ENCODE results near the gene COX17. TPM values are rescaled to one million over a fixed set of nuclear protein-coding genes. Genes with fewer than 3 reads are reported as not detected.

The COX17 gene
- polyA plus RNA-seq, 1 donor (not counting 4 experiments of a cell fraction or from before 2014, with no cell fraction given), result 40.6 TPM

GRCh38 chr3:119652306-119653033 is 24.7 kb downstream of the COX17 start:
- Histone ChIP-seq H3K4me3 (ENCODE audit: control insufficient read depth in 2 of 3, extremely low read depth in 1 of 3, insufficient read depth in 2 of 3, low read depth in 1 of 3, low read length in 3 of 3) (no peak overlapping the region), H3K79me2 (ENCODE audit: control insufficient read depth, insufficient read depth, low read length) (no peaks in the 10 kb centered on the region), H3K36me3 (ENCODE audit: control insufficient read depth in 2 of 2, extremely low read depth in 1 of 2, insufficient read depth in 2 of 2, low read length in 2 of 2) (no peaks in the 10 kb centered on the region), H3K27ac (ENCODE audit: control insufficient read depth, insufficient read depth, low read length) (no peak overlapping the region), H3K4me2 (ENCODE audit: control insufficient read depth, extremely low read depth, insufficient read depth, low read depth, low read length) (no peak overlapping the region), H3K9ac (ENCODE audit: control insufficient read depth, extremely low read depth, insufficient read depth, low read length) (no peak overlapping the region), H3K9me3 (ENCODE audit: control insufficient read depth, low read depth, low read length) (no peaks in the 10 kb centered on the region), H2AFZ (ENCODE audit: control insufficient read depth, low read length) (no peak overlapping the region), H3K9me1 (ENCODE audit: control insufficient read depth, extremely low read depth, insufficient read depth, low read length) (no peaks in the 10 kb centered on the region), H3K4me1 (ENCODE audit: control insufficient read depth, extremely low read depth, insufficient read depth, low read length) (no peaks in the 10 kb centered on the region), H3K27me3 (ENCODE audit: control insufficient read depth, extremely low read depth, insufficient read depth, low read length) (no peaks in the 10 kb centered on the region), H4K20me1 (ENCODE audit: control insufficient read depth, extremely low read depth, insufficient read depth, low read length) (no peaks in the 10 kb centered on the region)
- DNase-seq (ENCODE audit: low read depth, low spot score) (no peak), FAIRE-seq (no peak)
- dilution Hi-C loops (cut with MboI; ENCODE audit: extremely low pct_ligation_motif_present, low sequenced_read_pairs), result no loop called here
- TF ChIP-seq CTCF (optimal IDR thresholded peaks at IDR 0.05 in 1 of 3, IDR thresholded peaks at IDR 0.05 in 1 of 3, conservative IDR thresholded peaks at IDR 0.05 in 1 of 3; ENCODE audit: extremely low read depth in 1 of 3, insufficient read depth in 2 of 3, low read length in 3 of 3) (no peak), EZH2 (IDR thresholded peaks at IDR 0.05; ENCODE audit: low read length) (no peak)

GRCh38 chr3:119649761-119650160 is 27.4 kb downstream of the COX17 start:
- no peaks in the 10 kb centered on the region for H3K9me1 ChIP-seq (ENCODE audit: control insufficient read depth, extremely low read depth, insufficient read depth, low read length)
- no peak overlapping the region for H3K9ac ChIP-seq (ENCODE audit: control insufficient read depth, extremely low read depth, insufficient read depth, low read length)
- H3K27me3 ChIP-seq (ENCODE audit: control insufficient read depth, extremely low read depth, insufficient read depth, low read length), result no peaks in the 10 kb centered on the region
- no peaks in the 10 kb centered on the region for H3K79me2 ChIP-seq (ENCODE audit: control insufficient read depth, insufficient read depth, low read length)
- no peak overlapping the region for H3K4me2 ChIP-seq (ENCODE audit: control insufficient read depth, extremely low read depth, insufficient read depth, low read depth, low read length)
- H3K9me3 ChIP-seq (ENCODE audit: control insufficient read depth, low read depth, low read length), result no peaks in the 10 kb centered on the region
- H3K36me3 ChIP-seq (ENCODE audit: control insufficient read depth in 2 of 2, extremely low read depth in 1 of 2, insufficient read depth in 2 of 2, low read length in 2 of 2), result no peaks in the 10 kb centered on the region
- DNase-seq (ENCODE audit: low read depth, low spot score) (no peak), FAIRE-seq (no peak)
- H3K27ac ChIP-seq (ENCODE audit: control insufficient read depth, insufficient read depth, low read length), result no peak overlapping the region
- H2AFZ ChIP-seq (ENCODE audit: control insufficient read depth, low read length), result no peak overlapping the region
- H3K4me1 ChIP-seq (ENCODE audit: control insufficient read depth, extremely low read depth, insufficient read depth, low read length), result no peaks in the 10 kb centered on the region
- H4K20me1 ChIP-seq (ENCODE audit: control insufficient read depth, extremely low read depth, insufficient read depth, low read length), result no peaks in the 10 kb centered on the region
- H3K4me3 ChIP-seq (ENCODE audit: control insufficient read depth in 2 of 3, extremely low read depth in 1 of 3, insufficient read depth in 2 of 3, low read depth in 1 of 3, low read length in 3 of 3), result no peak overlapping the region
- TF ChIP-seq CTCF (optimal IDR thresholded peaks at IDR 0.05 in 1 of 3, IDR thresholded peaks at IDR 0.05 in 1 of 3, conservative IDR thresholded peaks at IDR 0.05 in 1 of 3; ENCODE audit: extremely low read depth in 1 of 3, insufficient read depth in 2 of 3, low read length in 3 of 3), result no peak
- dilution Hi-C loops (cut with MboI; ENCODE audit: extremely low pct_ligation_motif_present, low sequenced_read_pairs), result no loop called here

All from keratinocyte (primary cell).